B cell (primary cell): Measurements from ENCODE around the gene USP22.

Source experiments
- CTCF ChIP-seq: fragments of 200-600 bp; IDR thresholded peaks from one replicate; pipeline ENCODE4 v1.8.0; 2022; ENCODE audit warnings: antibody characterized with exemption, mild to moderate bottlenecking
- EZH2 ChIP-seq: IDR thresholded peaks from 2 replicates; pipeline ENCODE4 v1.6.1; 2012; ENCODE audit warnings: borderline replicate concordance, low read depth, mild to moderate bottlenecking, moderate library complexity, low read length; ENCODE audit not compliant: insufficient read depth, poor library complexity, severe bottlenecking

- TF ChIP-seq CTCF (no peak), EZH2 (no peak)
Observed at GRCh38 chr17:20995164-20995872, 47.5 kb downstream of the USP22 start.
